K562 (cell line): Measurements from ENCODE around the gene HMGB2.

ENCODE experiments used
- CTCF ChIP-seq, 3 experiments: IDR thresholded peaks in 2 of 3; conservative IDR thresholded peaks in 1 of 3; 2 replicates each; pipeline ENCODE4 v1.5.1; 2011 to 2012; ENCODE audit warnings: low read length in 3 of 3, mild to moderate bottlenecking in 3 of 3, control low read depth in 2 of 3, improper control_type of control experiment in 1 of 3, inconsistent platforms in 1 of 3, low read depth in 1 of 3, mixed read lengths in 1 of 3, moderate library complexity in 1 of 3; ENCODE audit not compliant: insufficient read depth in 2 of 3
- CUX1 ChIP-seq: fragments of 200-800 bp; sonication (Bioruptor generic); IDR thresholded peaks from 2 replicates; pipeline ENCODE4 v1.6.1; 2016; ENCODE audit warnings: missing genetic modification characterization, missing compliant biosample characterization
- E2F6 ChIP-seq, 2 experiments: IDR thresholded peaks; 2 replicates each; pipeline ENCODE4 v1.6.1; 2011; ENCODE audit warnings: borderline replicate concordance in 1 of 2, control low read depth in 1 of 2, low read depth in 1 of 2, low read length in 1 of 2, mild to moderate bottlenecking in 1 of 2, mixed read lengths in 1 of 2, moderate library complexity in 1 of 2; ENCODE audit not compliant: insufficient read depth in 1 of 2, insufficient read length in 1 of 2, poor library complexity in 1 of 2, severe bottlenecking in 1 of 2; ENCODE audit errors: extremely low read depth in 1 of 2
- HCFC1 ChIP-seq: IDR thresholded peaks from 2 replicates; pipeline ENCODE4 v1.6.1; 2012; ENCODE audit warnings: low read depth, low read length, improper control_type of control experiment
- MYC ChIP-seq, 2 experiments: fragments of 250-450 bp in 1 of 2; sonication (Bioruptor Pico) in 1 of 2; IDR thresholded peaks; 2 replicates each; pipeline versions ENCODE4 v1.5.1 to v1.6.1; 2012 to 2021; ENCODE audit warnings: low read depth in 2 of 2, borderline replicate concordance in 1 of 2, improper control_type of control experiment in 1 of 2, low read length in 1 of 2, mild to moderate bottlenecking in 1 of 2, moderate library complexity in 1 of 2
- NCOR1 ChIP-seq: fragments of 450-650 bp; IDR thresholded peaks from 2 replicates; pipeline ENCODE4 v1.6.1; 2016; ENCODE audit warnings: mild to moderate bottlenecking, moderate library complexity
- NFIC ChIP-seq: fragments of 450-650 bp; IDR thresholded peaks from 2 replicates; pipeline ENCODE4 v1.6.1; 2017; ENCODE audit warnings: mild to moderate bottlenecking, inconsistent platforms
- NFRKB ChIP-seq: fragments of 450-650 bp; IDR thresholded peaks from 2 replicates; pipeline ENCODE4 v1.6.1; 2016; ENCODE audit warnings: low read depth
- POLR2A ChIP-seq: fragments of 450-650 bp; conservative IDR thresholded peaks from 2 replicates; pipeline ENCODE4 v1.6.1; 2016
- RNF2 ChIP-seq: sonication (generic); IDR thresholded peaks from 2 replicates; pipeline ENCODE4 v1.6.1; 2016
- THAP7 ChIP-seq: fragments of 250-450 bp; sonication (Bioruptor Pico); IDR thresholded peaks from 2 replicates; pipeline ENCODE4 v1.5.0; 2021
- ZNF274 ChIP-seq: IDR thresholded peaks from 2 replicates; pipeline ENCODE4 v1.6.1; 2011; ENCODE audit warnings: low read depth, mild to moderate bottlenecking, low read length, moderate library complexity, borderline replicate concordance

- TF ChIP-seq CUX1 (CRISPR knock-in tag) = no peak
- no peak for TF ChIP-seq MYC (IDR thresholded peaks at IDR 0.05; ENCODE audit: low read depth, low read length)
- no peak for TF ChIP-seq MYC (CRISPR knock-in tag; IDR thresholded peaks at IDR 0.05; ENCODE audit: borderline replicate concordance, low read depth)
- TF ChIP-seq RNF2 = no peak
- TF ChIP-seq HCFC1 = no peak
- no peak for TF ChIP-seq NFIC
- no peak for TF ChIP-seq THAP7 (CRISPR knock-in tag)
- TF ChIP-seq POLR2A = no peak
- TF ChIP-seq NCOR1 = no peak
- no peak for TF ChIP-seq NFRKB
- no peak for TF ChIP-seq ZNF274
- TF ChIP-seq E2F6 (IDR thresholded peaks at IDR 0.05; ENCODE audit: borderline replicate concordance in 1 of 2, extremely low read depth in 1 of 2, insufficient read depth in 1 of 2, insufficient read length in 1 of 2, low read depth in 1 of 2, low read length in 1 of 2, poor library complexity in 1 of 2, severe bottlenecking in 1 of 2) = no peak
- no peak for TF ChIP-seq CTCF (IDR thresholded peaks at IDR 0.05 in 2 of 3, conservative IDR thresholded peaks at IDR 0.05 in 1 of 3; ENCODE audit: insufficient read depth in 2 of 3, low read depth in 1 of 3, low read length in 3 of 3)
Observed at GRCh38 chr4:173379929-173380328, 45.8 kb upstream of the HMGB2 start.
